SK-N-MC (cell line): ENCODE data around the gene DDX42.
A peak's percentile ranks its signal among the peaks of the same experiment; 100 is the strongest.

ENCODE experiments used
- DNase-seq: peaks from one replicate; pipeline ENCODE4 v3.0.0-alpha.2; 2011; ENCODE audit warnings: low read depth, low spot score
- H3K27ac ChIP-seq: fragments of 200-600 bp; sonication (generic); 2 replicates; pipeline ENCODE4 v1.5.1; 2016; ENCODE audit warnings: mixed run types
- H3K36me3 ChIP-seq: fragments of 200-600 bp; sonication (generic); 2 replicates; pipeline ENCODE4 v1.6.1; 2017; ENCODE audit warnings: antibody characterized with exemption, low read length, mixed read lengths; ENCODE audit not compliant: insufficient read depth
- H3K4me3 ChIP-seq: fragments of 200-600 bp; sonication (generic); 2 replicates; pipeline ENCODE4 v1.5.1; 2016
- H3K9ac ChIP-seq: fragments of 200-600 bp; sonication (generic); 2 replicates; pipeline ENCODE4 v1.8.0; 2017; ENCODE audit warnings: mixed run types, mixed read lengths; ENCODE audit not compliant: insufficient read length
- H3K9me3 ChIP-seq: fragments of 200-600 bp; sonication (generic); 2 replicates; pipeline ENCODE4 v1.6.1; 2017; ENCODE audit warnings: low read depth, mild to moderate bottlenecking, antibody characterized with exemption, low read length, moderate library complexity, mixed read lengths
- EZH2 ChIP-seq: fragments of 200-600 bp; sonication (generic); IDR thresholded peaks from one replicate; pipeline ENCODE4 v1.6.1; 2017; ENCODE audit warnings: antibody characterized with exemption
- FOXP2 ChIP-seq: optimal IDR thresholded peaks from 2 replicates; pipeline ENCODE3; 2011; ENCODE audit warnings: mild to moderate bottlenecking, moderate library complexity; ENCODE audit not compliant: insufficient read depth; ENCODE audit errors: extremely low read length, control extremely low read depth
- POLR2AphosphoS5 ChIP-seq: IDR thresholded peaks from 2 replicates; pipeline ENCODE4 v1.6.1; 2012; ENCODE audit warnings: mild to moderate bottlenecking, low read depth, low read length, borderline replicate concordance

DDX42 gene

GRCh38 chr17:63774141-63774968 lies at the start of gene DDX42:
TSS of gene DDX42 (plus strand) at chr17:63774170. CDS start at chr17:63787050, 12,880 bp downstream.
- no peak for DNase-seq
- Histone ChIP-seq H3K36me3 (peaks cover 55% of the 10 kb centered on the region), H3K4me3 (peak within 1 kb of the TSS; percentile 93), H3K27ac (peak within 1 kb of the TSS; percentile 99), H3K9me3 (no peaks in the 10 kb centered on the region), H3K9ac (peak within 1 kb of the TSS; percentile 98)
- no peak for TF ChIP-seq POLR2AphosphoS5
- no peak for TF ChIP-seq EZH2

- no peak overlapping the region for H3K4me3 ChIP-seq
- no peak overlapping the region for H3K9ac ChIP-seq
- H3K27ac ChIP-seq = no peak overlapping the region
- no peaks in the 10 kb centered on the region for H3K36me3 ChIP-seq
- no peak for TF ChIP-seq POLR2AphosphoS5
- no peak for TF ChIP-seq FOXP2
- no peak for TF ChIP-seq EZH2
- no peak for DNase-seq
- no peaks in the 10 kb centered on the region for H3K9me3 ChIP-seq
Observed at GRCh38 chr17:63735691-63736090, 38.3 kb upstream of the DDX42 start.

- peak overlapping the region; percentile 96 for H3K9ac ChIP-seq
- H3K36me3 ChIP-seq = peaks cover 2% of the 10 kb centered on the region; the same call in 1 of the 2 replicates
- peak overlapping the region; percentile 77 for H3K27ac ChIP-seq
- peak overlapping the region; percentile 94 for H3K4me3 ChIP-seq
- TF ChIP-seq POLR2AphosphoS5 = no peak
- TF ChIP-seq EZH2 = no peak
- no peak for TF ChIP-seq FOXP2
- no peak for DNase-seq
- no peaks in the 10 kb centered on the region for H3K9me3 ChIP-seq
Observed at GRCh38 chr17:63740464-63741142, 33.4 kb upstream of the DDX42 start.

GRCh38 chr17:63741143-63741407 lies 32.9 kb upstream of the DDX42 start:
- H3K4me3 ChIP-seq = peak overlapping the region; percentile 94
- H3K9me3 ChIP-seq = no peaks in the 10 kb centered on the region
- H3K27ac ChIP-seq = peak overlapping the region; percentile 77
- peaks cover 7% of the 10 kb centered on the region for H3K36me3 ChIP-seq
- DNase-seq = no peak
- H3K9ac ChIP-seq = peak overlapping the region; percentile 96
- TF ChIP-seq EZH2 (no peak), POLR2AphosphoS5 (no peak), FOXP2 (no peak)

GRCh38 chr17:63741408-63742173 lies 32.4 kb upstream of the DDX42 start, which contains the start of gene STRADA:
TSS of gene STRADA (minus strand) at chr17:63741799. CDS start at chr17:63728369, 13,430 bp downstream.
- peak; percentile 93 for TF ChIP-seq POLR2AphosphoS5
- peak; percentile 18 for TF ChIP-seq FOXP2
- TF ChIP-seq EZH2 = no peak
- peak within 1 kb of the TSS; percentile 92 for H3K27ac ChIP-seq

GRCh38 chr17:63751806-63752205 lies 22.2 kb upstream of the DDX42 start:
- no peak for TF ChIP-seq FOXP2
- no peak for TF ChIP-seq EZH2
- TF ChIP-seq POLR2AphosphoS5 = no peak
- Histone ChIP-seq H3K9ac (no peak overlapping the region), H3K27ac (no peak overlapping the region), H3K4me3 (no peak overlapping the region), H3K36me3 (peaks cover 79% of the 10 kb centered on the region), H3K9me3 (no peaks in the 10 kb centered on the region)
- DNase-seq = no peak

More at GRCh38 chr17:63741408-63742173, 32.4 kb upstream of the DDX42 start, which contains the start of gene STRADA:
- DNase-seq = peak; percentile 81
- Histone ChIP-seq H3K9ac (peak within 1 kb of the TSS; percentile 96), H3K9me3 (no peaks in the 10 kb centered on the region), H3K4me3 (peak within 1 kb of the TSS; percentile 94), H3K36me3 (peaks cover 12% of the 10 kb centered on the region)

- Histone ChIP-seq H3K9ac (no peak overlapping the region), H3K27ac (no peak overlapping the region), H3K36me3 (peaks cover 80% of the 10 kb centered on the region), H3K4me3 (no peak overlapping the region), H3K9me3 (no peaks in the 10 kb centered on the region)
- DNase-seq = no peak
- TF ChIP-seq POLR2AphosphoS5 (no peak), FOXP2 (no peak), EZH2 (no peak)
Observed at GRCh38 chr17:63752707-63753106, 21.3 kb upstream of the DDX42 start.

- Histone ChIP-seq H3K36me3 (peaks cover 82% of the 10 kb centered on the region), H3K9me3 (no peaks in the 10 kb centered on the region), H3K9ac (no peak overlapping the region), H3K27ac (no peak overlapping the region), H3K4me3 (no peak overlapping the region)
- DNase-seq = no peak
- no peak for TF ChIP-seq FOXP2
- no peak for TF ChIP-seq POLR2AphosphoS5
- TF ChIP-seq EZH2 = no peak
Observed at GRCh38 chr17:63753215-63753614, 20.8 kb upstream of the DDX42 start.
